Endothelial cell of umbilical vein (primary cell): ENCODE measurements around the gene RFXANK. TPM values are rescaled to one million over a fixed set of nuclear protein-coding genes. Genes with fewer than 3 reads are reported as not detected.

Experiments used
- BruUV-seq: library from RNA; stranded (reverse); fragments of 400-500 nt; replicated peaks from 2 replicates; lab custom pipeline; 2021; lab: Mats Ljungman, UMichigan
- CTCF ChIA-PET: fragments of 300-600, 350-600 bp; sonication (Branson Sonifier 250); formaldehyde crosslinking; loops from one replicate; lab custom pipeline; 2021; ENCODE audit warnings: antibody characterized with exemption, inconsistent platforms; lab: Charles Lee
- POLR2A ChIA-PET: fragments of 300-600, 350-600 bp; sonication (Branson Sonifier 250); formaldehyde crosslinking; loops from one replicate; lab custom pipeline; 2021; ENCODE audit warnings: antibody characterized with exemption, inconsistent platforms; lab: Charles Lee
- DNase-seq: peaks from one replicate; pipeline ENCODE4 v3.0.0-alpha.2; 2011; ENCODE audit warnings: low read depth, low spot score
- FAIRE-seq: peaks from 2 replicates; lab custom pipeline; 2011; peaks lifted over from hg19 to GRCh38; lab: Jason Lieb, UNC
- H2AFZ ChIP-seq: 2 replicates; pipeline ENCODE4 v1.6.0; 2012; ENCODE audit warnings: low read depth, low read length, control low read depth, inconsistent platforms
- H3K27ac ChIP-seq: 2 replicates; pipeline ENCODE4 v1.5.1; 2011; ENCODE audit warnings: low read depth, mild to moderate bottlenecking, control low read depth, low read length, moderate library complexity; ENCODE audit not compliant: insufficient read depth
- H3K27me3 ChIP-seq, 2 experiments: 2 replicates each; pipeline versions ENCODE4 v1.6.0 to v1.6.1; 2011; ENCODE audit warnings: low read length in 2 of 2, mixed read lengths in 1 of 2; ENCODE audit not compliant: control insufficient read depth in 2 of 2, insufficient read depth in 2 of 2
- H3K36me3 ChIP-seq, 2 experiments: 2 replicates in 1 of 2; 3 replicates in 1 of 2; pipeline ENCODE4 v1.5.1; 2011; ENCODE audit warnings: low read length in 2 of 2, mild to moderate bottlenecking in 1 of 2, moderate library complexity in 1 of 2; ENCODE audit not compliant: control insufficient read depth in 2 of 2, insufficient read depth in 2 of 2; ENCODE audit errors: extremely low read depth in 1 of 2
- H3K4me1 ChIP-seq: 3 replicates; pipeline ENCODE4 v1.5.1; 2011; ENCODE audit warnings: mild to moderate bottlenecking, low read length; ENCODE audit not compliant: control insufficient read depth, insufficient read depth; ENCODE audit errors: extremely low read depth
- H3K4me2 ChIP-seq: 2 replicates; pipeline ENCODE4 v1.6.1; 2011; ENCODE audit warnings: low read length, control low read depth, mixed read lengths; ENCODE audit not compliant: insufficient read depth
- H3K4me3 ChIP-seq, 3 experiments: fragments of 200-600 bp in 1 of 3; sonication (generic), shearing (Covaris generic) in 1 of 3; replicated peaks in 1 of 3; 2 replicates each; pipeline ENCODE4 v1.5.1; 2011 to 2016; ENCODE audit warnings: control low read depth in 3 of 3, low read length in 3 of 3, mild to moderate bottlenecking in 2 of 3, inconsistent platforms in 1 of 3, low read depth in 1 of 3, moderate library complexity in 1 of 3; ENCODE audit not compliant: insufficient read depth in 1 of 3
- H3K79me2 ChIP-seq: 2 replicates; pipeline ENCODE4 v1.6.0; 2012; ENCODE audit warnings: low read length, inconsistent platforms; ENCODE audit not compliant: control insufficient read depth, insufficient read depth
- H3K9ac ChIP-seq: replicated peaks from 2 replicates; pipeline ENCODE3; 2011; ENCODE audit warnings: low read length, control low read depth; ENCODE audit not compliant: insufficient read depth; ENCODE audit errors: extremely low read depth
- H3K9me1 ChIP-seq: replicated peaks from 3 replicates; pipeline ENCODE4 v1.6.0; 2011; ENCODE audit warnings: mild to moderate bottlenecking, low read length; ENCODE audit not compliant: control insufficient read depth, insufficient read depth; ENCODE audit errors: extremely low read depth
- H3K9me3 ChIP-seq: replicated peaks from 2 replicates; pipeline ENCODE4 v1.5.1; 2012; ENCODE audit warnings: low read length, inconsistent platforms; ENCODE audit not compliant: control insufficient read depth, insufficient read depth
- H4K20me1 ChIP-seq: replicated peaks from 2 replicates; pipeline ENCODE3; 2011; ENCODE audit warnings: mild to moderate bottlenecking, low read length; ENCODE audit not compliant: control insufficient read depth, insufficient read depth; ENCODE audit errors: extremely low read depth
- CTCF ChIP-seq, 2 donors: IDR thresholded peaks; 1 replicate in 1 of 2; 2 replicates in 1 of 2; pipeline ENCODE4 v1.5.1; 2011; ENCODE audit warnings: low read length in 2 of 2, mild to moderate bottlenecking in 2 of 2, moderate library complexity in 2 of 2, control low read depth in 1 of 2, inconsistent platforms in 1 of 2, low read depth in 1 of 2; ENCODE audit not compliant: insufficient read depth in 1 of 2; ENCODE audit errors: extremely low read depth in 1 of 2
- EZH2 ChIP-seq: IDR thresholded peaks from 2 replicates; pipeline ENCODE4 v1.6.1; 2012; ENCODE audit warnings: borderline replicate concordance, low read depth, mild to moderate bottlenecking, moderate library complexity, low read length, inconsistent platforms; ENCODE audit not compliant: severe bottlenecking
- FOS ChIP-seq: IDR thresholded peaks from 2 replicates; pipeline ENCODE4 v1.6.1; 2011; ENCODE audit warnings: mild to moderate bottlenecking, low read length, moderate library complexity, borderline replicate concordance; ENCODE audit not compliant: insufficient read depth
- GATA2 ChIP-seq: IDR thresholded peaks from 2 replicates; pipeline ENCODE4 v1.7.0; 2011; ENCODE audit warnings: low read depth, mild to moderate bottlenecking, moderate library complexity, mixed read lengths, low read length; ENCODE audit not compliant: insufficient read length, insufficient read depth
- JUN ChIP-seq: IDR thresholded peaks from 2 replicates; pipeline ENCODE4 v1.6.1; 2011; ENCODE audit warnings: borderline replicate concordance, low read depth; ENCODE audit not compliant: insufficient read length, insufficient read depth
- MAX ChIP-seq: IDR thresholded peaks from 2 replicates; pipeline ENCODE4 v1.6.1; 2011; ENCODE audit not compliant: insufficient read depth, insufficient read length
- MYC ChIP-seq: IDR thresholded peaks from one replicate; pipeline ENCODE4 v1.6.1; 2011; ENCODE audit warnings: mild to moderate bottlenecking, low read depth, low read length
- POLR2A ChIP-seq: IDR thresholded peaks from 2 replicates; pipeline ENCODE4 v1.6.1; 2012; ENCODE audit warnings: low read depth, mild to moderate bottlenecking, control low read depth, low read length
- POLR2AphosphoS5 ChIP-seq: IDR thresholded peaks from 2 replicates; pipeline ENCODE4 v1.6.1; 2012; ENCODE audit warnings: low read depth, mild to moderate bottlenecking, control low read depth, low read length, moderate library complexity; ENCODE audit not compliant: insufficient read depth
- dilution Hi-C: fragments of 300-500 bp; cut with MboI; formaldehyde crosslinking; loops from one replicate; pipeline ENCODE4 v1.15.0; 2019; ENCODE audit warnings: low sequenced_read_pairs; ENCODE audit not compliant: extremely low pct_ligation_motif_present
- intact Hi-C: fragments of 100-400 bp; cut with micrococcal nuclease; formaldehyde crosslinking; loops from one replicate; pipeline ENCODE4 v1.10.0; 2022
- polyA plus RNA-seq, 4 experiments: library from polyadenylated mRNA; depleted of rRNA in 3 of 4; stranded (reverse) in 3 of 4; unstranded in 1 of 4; fragments of >200 nt; gene quantifications; 2 replicates each; pipeline versions ENCODE4 v1.2.1 to v1.2.3, GENCODE V29; 2011 to 2012; ENCODE audit warnings: missing spikeins in 1 of 4
- total RNA-seq: library from RNA; stranded (reverse); gene quantifications from 2 replicates; pipeline ENCODE4 v1.2.3, GENCODE V29; 2021

The RFXANK gene
- total and polyA plus RNA-seq, 2 donors (not counting 3 experiments of a cell fraction or from before 2014, with no cell fraction given), result 105 to 124 TPM

- DNase-seq, result no peak
- H3K4me3 ChIP-seq, result no peak overlapping the region
- no peak overlapping the region for H3K9ac ChIP-seq
- no peaks in the 10 kb centered on the region for H4K20me1 ChIP-seq
- intact Hi-C loops (no loop called here), dilution Hi-C loops (no loop called here)
- H3K27ac ChIP-seq, result no peak overlapping the region
- H3K36me3 ChIP-seq, result no peaks in the 10 kb centered on the region
- no peaks in the 10 kb centered on the region for H3K79me2 ChIP-seq
- H3K4me2 ChIP-seq, result no peak overlapping the region
- no peak for TF ChIP-seq POLR2AphosphoS5
- TF ChIP-seq GATA2, result no peak
- no peak for TF ChIP-seq MYC
- no peak for TF ChIP-seq MAX
- TF ChIP-seq FOS, result no peak
- TF ChIP-seq JUN, result no peak
- POLR2A ChIA-PET, result no interaction called here
- CTCF ChIA-PET, result interaction anchor here (1.3 to 1.6 kb wide), 2 partner anchors 11 to 15 kb away, joined by 5 read pairs; no protein-coding TSS in a partner anchor
- H3K9me3 ChIP-seq, result no peaks in the 10 kb centered on the region
- H3K4me1 ChIP-seq, result no peaks in the 10 kb centered on the region
- H3K9me1 ChIP-seq, result no peaks in the 10 kb centered on the region
- no peaks in the 10 kb centered on the region for H3K27me3 ChIP-seq
- no TSS peak for BruUV-seq
- no peak for FAIRE-seq
- no peak overlapping the region for H2AFZ ChIP-seq
Observed at GRCh38 chr19:19160461-19161035, 31.5 kb upstream of the RFXANK start.

- H3K4me1 ChIP-seq, result no peaks in the 10 kb centered on the region
- ChIA-PET CTCF (interaction anchor here (4.6 kb wide), 1 partner anchor 12 kb away, joined by 17 read pairs; no protein-coding TSS in a partner anchor), POLR2A (no interaction called here)
- dilution Hi-C loops (no loop called here), intact Hi-C loops (no loop called here)
- no peaks in the 10 kb centered on the region for H3K79me2 ChIP-seq
- no peak for DNase-seq
- no peak for FAIRE-seq
- H3K36me3 ChIP-seq, result no peaks in the 10 kb centered on the region
- H2AFZ ChIP-seq, result no peak overlapping the region
- no peak overlapping the region for H3K9ac ChIP-seq
- no TSS peak for BruUV-seq
- H4K20me1 ChIP-seq, result no peaks in the 10 kb centered on the region
- TF ChIP-seq CTCF (IDR thresholded peaks at IDR 0.05; ENCODE audit: extremely low read depth in 1 of 2, insufficient read depth in 1 of 2, low read depth in 1 of 2, low read length in 2 of 2) (no peak), FOS (no peak), POLR2A (no peak), JUN (no peak), GATA2 (no peak), EZH2 (no peak), POLR2AphosphoS5 (no peak), MYC (no peak), MAX (no peak)
- no peaks in the 10 kb centered on the region for H3K27me3 ChIP-seq
- no peaks in the 10 kb centered on the region for H3K9me3 ChIP-seq
- H3K4me3 ChIP-seq, result no peak overlapping the region
- no peak overlapping the region for H3K27ac ChIP-seq
- H3K4me2 ChIP-seq, result no peak overlapping the region
- no peaks in the 10 kb centered on the region for H3K9me1 ChIP-seq
Observed at GRCh38 chr19:19162495-19162894, 29.6 kb upstream of the RFXANK start.
